Measurements from ENCODE around the gene SPNS3.

The SPNS3 gene

DNA sequence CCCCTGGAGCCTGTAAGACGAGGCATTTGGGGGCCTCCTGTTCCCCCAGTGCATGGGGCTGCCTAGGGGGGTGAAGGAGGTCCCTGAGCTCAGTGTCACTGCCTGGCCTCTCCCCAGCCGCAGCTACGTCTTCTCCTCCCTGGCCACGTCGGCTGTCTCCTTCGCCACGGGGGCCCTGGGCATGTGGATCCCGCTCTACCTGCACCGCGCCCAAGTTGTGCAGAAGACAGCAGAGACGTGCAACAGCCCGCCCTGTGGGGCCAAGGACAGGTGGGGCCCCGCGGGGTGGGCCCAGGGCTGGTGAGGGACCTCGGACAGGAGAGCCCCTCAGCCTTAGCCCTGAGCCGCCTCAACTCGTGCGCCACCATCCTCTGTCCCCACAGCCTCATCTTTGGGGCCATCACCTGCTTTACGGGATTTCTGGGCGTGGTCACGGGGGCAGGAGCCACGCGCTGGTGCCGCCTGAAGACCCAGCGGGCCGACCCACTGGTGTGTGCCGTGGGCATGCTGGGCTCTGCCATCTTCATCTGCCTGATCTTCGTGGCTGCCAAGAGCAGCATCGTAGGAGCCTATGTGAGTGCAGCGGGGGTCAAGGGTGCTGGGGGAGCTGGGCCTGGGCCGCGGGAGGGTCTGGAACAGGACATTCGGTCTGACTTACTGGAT, 99.3 kb downstream of the SPNS3 start:
- no peak for DNase-seq

DNA sequence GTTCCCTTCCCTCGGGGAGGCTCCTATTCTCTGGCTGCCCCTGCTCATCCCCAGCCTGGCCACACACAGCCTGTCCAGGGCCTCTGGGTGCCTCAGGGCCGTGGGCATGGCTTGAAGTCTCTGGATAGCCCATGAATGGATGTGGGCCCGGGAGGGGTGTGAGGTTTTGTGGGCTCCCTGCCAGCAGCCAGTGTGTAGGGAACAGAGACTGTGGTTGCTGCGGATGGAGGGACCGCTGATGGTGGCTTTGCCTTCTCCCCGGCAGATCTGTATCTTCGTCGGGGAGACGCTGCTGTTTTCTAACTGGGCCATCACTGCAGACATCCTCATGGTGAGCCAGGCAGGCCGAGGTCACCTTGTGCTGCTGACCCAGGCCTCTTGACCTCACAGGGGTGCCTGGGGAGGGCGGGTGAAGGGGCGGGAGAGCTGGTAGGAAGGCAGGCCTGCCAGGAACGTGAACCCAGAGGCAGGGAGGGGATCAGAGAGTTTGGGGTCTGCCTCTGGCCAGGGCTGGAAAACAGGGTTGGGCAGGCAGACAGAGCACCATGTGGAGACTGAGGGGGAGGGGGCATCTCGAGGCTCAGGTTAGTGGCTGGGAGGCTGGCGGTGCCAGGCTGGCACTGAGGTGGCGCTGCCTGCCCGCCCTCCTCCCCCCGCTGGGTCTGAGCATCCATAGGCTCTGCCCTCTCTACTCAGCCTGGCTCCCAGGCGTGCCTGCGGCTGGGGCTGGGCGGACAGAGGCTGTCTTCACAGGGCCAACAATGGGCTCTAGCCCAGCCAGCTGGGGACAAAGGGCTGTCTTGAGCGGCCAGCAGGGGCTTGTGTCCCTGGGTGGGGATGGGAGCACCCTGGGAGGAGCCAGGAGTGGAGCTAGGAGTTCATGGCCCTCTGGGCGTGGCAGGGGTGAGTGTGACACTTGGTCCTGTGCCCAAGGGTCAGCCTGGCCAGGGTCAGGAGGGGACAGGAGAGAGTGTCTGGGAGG, 100.1 kb downstream of the SPNS3 start:
- DNase-seq: no peak

- no peak for DNase-seq
These were observed 100.8 kb downstream of the SPNS3 start for GRCh38 chr17:4534515-4534914.

DNA sequence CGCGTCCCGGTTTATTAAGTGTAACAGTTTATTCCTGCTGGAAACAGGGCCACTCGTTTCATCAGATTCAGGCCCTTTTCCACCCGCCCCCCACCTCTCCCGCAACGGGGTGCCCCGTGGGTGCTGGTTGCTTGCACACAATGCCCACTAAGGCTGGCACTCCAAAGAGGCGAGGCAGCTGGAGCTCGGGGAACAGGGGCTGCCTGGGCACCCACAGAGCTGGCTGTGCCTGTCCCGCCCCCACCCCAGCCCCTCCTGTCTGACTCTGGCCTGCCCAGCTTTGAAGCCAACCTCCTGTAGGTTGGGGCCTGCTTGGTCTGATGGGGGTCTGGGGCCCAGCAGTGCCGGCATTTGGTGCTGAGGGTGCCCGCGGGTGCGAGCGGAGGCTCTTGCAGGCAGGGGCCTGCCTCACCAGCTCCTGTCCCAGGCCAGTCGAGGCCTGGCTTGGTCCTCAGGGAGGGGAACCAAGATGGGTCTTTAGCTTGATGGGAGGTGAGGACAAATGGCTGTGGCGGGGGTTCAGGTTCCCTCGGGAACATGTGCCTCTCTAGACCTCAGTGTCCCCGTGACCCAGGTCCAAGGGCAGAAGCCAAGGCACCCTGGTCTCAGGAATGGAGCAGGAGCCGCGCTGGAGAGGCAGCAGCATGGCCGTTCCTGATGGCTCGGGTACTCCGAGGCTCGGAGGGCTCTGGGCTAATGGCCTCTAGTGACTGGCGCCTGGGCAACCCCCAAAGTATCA, 101.4 kb downstream of the SPNS3 start:
- no peak for DNase-seq

DNA sequence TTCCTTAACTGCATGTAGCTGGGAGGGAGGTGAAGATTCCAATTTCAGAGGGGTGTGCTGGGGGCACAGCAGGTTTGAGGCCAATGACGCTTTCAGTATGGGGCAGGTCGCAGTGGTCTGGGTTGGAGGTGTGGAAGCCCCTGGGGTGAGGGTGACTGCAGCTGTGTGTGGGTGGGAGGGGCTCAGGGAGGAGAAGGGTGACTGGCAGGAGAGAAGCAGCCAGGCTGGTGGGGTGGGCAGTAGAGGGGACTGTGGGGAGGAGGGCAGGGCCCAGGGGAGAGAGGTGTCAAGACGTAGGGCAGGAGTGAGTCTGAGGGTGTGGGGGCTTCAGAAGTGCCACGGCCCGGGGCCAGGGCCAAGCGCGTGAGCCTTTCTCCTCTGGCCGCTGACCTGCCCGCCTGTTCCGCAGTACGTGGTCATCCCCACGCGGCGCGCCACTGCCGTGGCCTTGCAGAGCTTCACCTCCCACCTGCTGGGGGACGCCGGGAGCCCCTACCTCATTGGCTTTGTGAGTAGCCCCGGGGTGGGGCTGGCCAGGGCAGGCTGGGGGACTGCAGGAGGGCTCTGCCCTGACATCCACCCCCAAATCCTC, 102.0 kb downstream of the SPNS3 start:
- DNase-seq: no peak

GRCh38 chr17:4536259-4536741, 102.6 kb downstream of the SPNS3 start:
- DNase-seq: no peak

- DNase-seq: no peak
These were observed 103.1 kb downstream of the SPNS3 start for GRCh38 chr17:4536742-4537411.
